HepG2 (cell line): ENCODE results near the gene AP1G1. TPM values are rescaled to one million over a fixed set of nuclear protein-coding genes. Genes with fewer than 3 reads are reported as not detected.

Source experiments
- DMAP1 ChIP-seq: IDR thresholded peaks from 2 replicates; pipeline ENCODE4 v1.6.1; 2016
- NCOA1 ChIP-seq: sonication (generic); formaldehyde crosslinking; IDR thresholded peaks from 2 replicates; pipeline ENCODE4 v1.9.0; 2021; ENCODE audit warnings: missing genetic modification reagents
- TP53 ChIP-seq: sonication (generic); formaldehyde crosslinking; conservative IDR thresholded peaks from 2 replicates; pipeline ENCODE4 v1.4.0; 2020; ENCODE audit warnings: missing genetic modification reagents
- ZNF12 ChIP-seq: sonication (generic); formaldehyde crosslinking; IDR thresholded peaks from 2 replicates; pipeline ENCODE4 v1.5.0; 2020; ENCODE audit warnings: missing genetic modification reagents
- ZNF136 ChIP-seq: sonication (generic); formaldehyde crosslinking; IDR thresholded peaks from 2 replicates; pipeline ENCODE4 v1.8.1; 2022; ENCODE audit warnings: low read depth, mild to moderate bottlenecking, moderate library complexity, missing genetic modification reagents
- ZNF441 ChIP-seq: sonication (generic); formaldehyde crosslinking; IDR thresholded peaks from 2 replicates; pipeline ENCODE4 v1.7.0; 2021; ENCODE audit warnings: missing genetic modification reagents, borderline replicate concordance
- ZNF543 ChIP-seq: sonication (generic); formaldehyde crosslinking; IDR thresholded peaks from 2 replicates; pipeline ENCODE4 v1.4.0; 2020; ENCODE audit warnings: mild to moderate bottlenecking, missing genetic modification reagents
- ZNF766 ChIP-seq: sonication (generic); formaldehyde crosslinking; IDR thresholded peaks from 2 replicates; pipeline ENCODE4 v1.5.0; 2020; ENCODE audit warnings: missing genetic modification reagents, borderline replicate concordance
- polyA plus RNA-seq, 8 experiments: library from polyadenylated mRNA; depleted of rRNA in 3 of 8; stranded (reverse) in 7 of 8; unstranded in 1 of 8; fragments of >200 nt; fragmentation: Illumina TruSeq in 4 of 8; extraction: Trizol in 4 of 8; gene quantifications; 2 replicates each; pipeline versions ENCODE4 v1.2.1 to v1.2.3, GENCODE V29; 2011 to 2016; ENCODE audit warnings: low read depth in 4 of 8, missing spikeins in 1 of 8, mixed read lengths in 1 of 8; ENCODE audit not compliant: insufficient read depth in 1 of 8
- total RNA-seq, 5 experiments: library from RNA; depleted of rRNA; stranded (reverse); fragments of >200 nt; fragmentation: Illumina TruSeq; extraction: Trizol; gene quantifications; 2 replicates each; pipeline ENCODE4 v1.2.3, GENCODE V29; 2016; ENCODE audit warnings: low read depth in 1 of 5
- TF ChIP-seq, protein P1 (sequence below): sonication (generic); formaldehyde crosslinking; IDR thresholded peaks from one replicate; pipeline ENCODE4 v1.5.1; 2020; ENCODE audit warnings: mild to moderate bottlenecking, missing genetic modification reagents; ENCODE audit errors: not compliant biosample characterization
- TF ChIP-seq, protein P2 (sequence below): sonication (generic); formaldehyde crosslinking; IDR thresholded peaks from 2 replicates; pipeline ENCODE4 v1.5.0; 2020; ENCODE audit warnings: missing genetic modification reagents
- TF ChIP-seq, protein P3 (sequence below): sonication (generic); formaldehyde crosslinking; IDR thresholded peaks from 2 replicates; pipeline ENCODE4 v1.8.1; 2023; ENCODE audit warnings: missing genetic modification reagents, inconsistent platforms, borderline replicate concordance
- TF ChIP-seq, protein P4 (sequence below): sonication (generic); formaldehyde crosslinking; IDR thresholded peaks from 2 replicates; pipeline ENCODE4 v1.9.0; 2021; ENCODE audit warnings: missing genetic modification reagents, borderline replicate concordance

Gene AP1G1
- total and polyA plus RNA-seq, 2 of the 13 experiments (the other 11 are each of a cell fraction or from before 2014, with no cell fraction given), result 62.2 to 66.2 TPM

DNA sequence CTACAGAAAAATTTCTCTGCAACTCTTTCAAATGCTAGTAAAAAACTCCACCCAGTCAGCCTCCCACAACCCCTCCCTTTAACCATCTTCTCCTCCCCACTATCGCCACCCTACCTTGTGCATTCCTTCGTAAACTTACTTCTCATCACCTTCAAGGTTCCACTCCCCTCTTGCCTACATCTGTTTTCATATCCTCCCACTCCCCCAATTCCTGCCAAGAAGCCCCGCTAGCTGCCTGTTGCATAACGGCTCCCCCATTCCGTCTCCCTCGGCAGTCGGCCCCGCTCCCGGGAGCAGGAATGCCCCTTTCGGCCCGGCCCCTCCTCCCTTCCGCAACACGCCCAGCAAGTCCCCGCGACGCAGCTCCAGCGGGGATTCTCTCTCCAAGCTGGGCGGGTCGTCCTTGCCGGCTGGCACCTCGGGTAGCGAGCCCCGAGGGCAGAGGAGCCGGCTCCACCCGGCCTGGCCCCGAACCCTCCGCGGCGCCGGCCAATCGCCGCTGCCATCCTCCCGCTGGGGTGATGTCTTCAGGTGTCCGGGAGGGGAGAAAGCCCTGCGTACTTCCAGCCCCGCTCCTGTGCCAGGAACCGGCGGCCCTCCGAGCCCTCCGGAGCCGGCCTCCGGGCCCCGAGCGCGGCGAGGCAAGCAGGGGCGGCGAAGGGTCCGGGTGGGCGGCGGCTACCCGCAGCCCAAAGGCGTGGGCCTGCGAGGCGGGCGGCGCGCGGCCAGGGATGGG, 85.7 kb downstream of the AP1G1 start (continued):
- TF ChIP-seq, protein P1, sequence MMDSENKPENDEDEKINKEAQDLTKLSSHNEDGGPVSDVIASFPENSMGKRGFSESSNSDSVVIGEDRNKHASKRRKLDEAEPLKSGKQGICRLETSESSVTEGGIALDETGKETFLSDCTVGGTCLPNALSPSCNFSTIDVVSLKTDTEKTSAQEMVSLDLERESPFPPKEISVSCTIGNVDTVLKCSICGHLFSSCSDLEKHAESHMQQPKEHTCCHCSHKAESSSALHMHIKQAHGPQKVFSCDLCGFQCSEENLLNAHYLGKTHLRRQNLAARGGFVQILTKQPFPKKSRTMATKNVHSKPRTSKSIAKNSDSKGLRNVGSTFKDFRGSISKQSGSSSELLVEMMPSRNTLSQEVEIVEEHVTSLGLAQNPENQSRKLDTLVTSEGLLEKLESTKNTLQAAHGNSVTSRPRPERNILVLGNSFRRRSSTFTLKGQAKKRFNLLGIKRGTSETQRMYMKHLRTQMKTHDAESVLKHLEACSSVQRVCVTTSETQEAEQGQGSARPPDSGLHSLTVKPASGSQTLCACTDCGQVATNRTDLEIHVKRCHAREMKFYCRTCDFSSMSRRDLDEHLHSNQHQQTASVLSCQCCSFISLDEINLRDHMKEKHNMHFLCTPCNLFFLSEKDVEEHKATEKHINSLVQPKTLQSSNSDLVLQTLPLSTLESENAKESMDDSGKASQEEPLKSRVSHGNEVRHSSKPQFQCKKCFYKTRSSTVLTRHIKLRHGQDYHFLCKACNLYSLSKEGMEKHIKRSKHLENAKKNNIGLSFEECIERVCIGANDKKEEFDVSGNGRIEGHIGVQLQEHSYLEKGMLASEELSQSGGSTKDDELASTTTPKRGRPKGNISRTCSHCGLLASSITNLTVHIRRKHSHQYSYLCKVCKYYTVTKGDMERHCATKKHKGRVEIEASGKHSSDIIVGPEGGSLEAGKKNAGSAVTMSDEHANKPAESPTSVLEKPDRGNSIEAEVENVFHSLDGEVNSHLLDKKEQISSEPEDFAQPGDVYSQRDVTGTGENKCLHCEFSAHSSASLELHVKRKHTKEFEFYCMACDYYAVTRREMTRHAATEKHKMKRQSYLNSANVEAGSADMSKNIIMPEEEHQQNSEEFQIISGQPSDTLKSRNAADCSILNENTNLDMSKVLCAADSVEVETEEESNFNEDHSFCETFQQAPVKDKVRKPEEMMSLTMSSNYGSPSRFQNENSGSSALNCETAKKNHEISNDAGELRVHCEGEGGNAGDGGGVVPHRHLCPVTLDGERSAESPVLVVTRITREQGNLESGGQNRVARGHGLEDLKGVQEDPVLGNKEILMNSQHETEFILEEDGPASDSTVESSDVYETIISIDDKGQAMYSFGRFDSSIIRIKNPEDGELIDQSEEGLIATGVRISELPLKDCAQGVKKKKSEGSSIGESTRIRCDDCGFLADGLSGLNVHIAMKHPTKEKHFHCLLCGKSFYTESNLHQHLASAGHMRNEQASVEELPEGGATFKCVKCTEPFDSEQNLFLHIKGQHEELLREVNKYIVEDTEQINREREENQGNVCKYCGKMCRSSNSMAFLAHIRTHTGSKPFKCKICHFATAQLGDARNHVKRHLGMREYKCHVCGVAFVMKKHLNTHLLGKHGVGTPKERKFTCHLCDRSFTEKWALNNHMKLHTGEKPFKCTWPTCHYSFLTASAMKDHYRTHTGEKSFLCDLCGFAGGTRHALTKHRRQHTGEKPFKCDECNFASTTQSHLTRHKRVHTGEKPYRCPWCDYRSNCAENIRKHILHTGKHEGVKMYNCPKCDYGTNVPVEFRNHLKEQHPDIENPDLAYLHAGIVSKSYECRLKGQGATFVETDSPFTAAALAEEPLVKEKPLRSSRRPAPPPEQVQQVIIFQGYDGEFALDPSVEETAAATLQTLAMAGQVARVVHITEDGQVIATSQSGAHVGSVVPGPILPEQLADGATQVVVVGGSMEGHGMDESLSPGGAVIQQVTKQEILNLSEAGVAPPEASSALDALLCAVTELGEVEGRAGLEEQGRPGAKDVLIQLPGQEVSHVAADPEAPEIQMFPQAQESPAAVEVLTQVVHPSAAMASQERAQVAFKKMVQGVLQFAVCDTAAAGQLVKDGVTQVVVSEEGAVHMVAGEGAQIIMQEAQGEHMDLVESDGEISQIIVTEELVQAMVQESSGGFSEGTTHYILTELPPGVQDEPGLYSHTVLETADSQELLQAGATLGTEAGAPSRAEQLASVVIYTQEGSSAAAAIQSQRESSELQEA (CRISPR knock-in tag), result peak; percentile 70
- peak; percentile 48; the same call in 1 of the 2 replicates for TF ChIP-seq ZNF441 (CRISPR knock-in tag)
- TF ChIP-seq ZNF12, result no peak
- no peak for TF ChIP-seq TP53 (CRISPR knock-in tag)
- peak; percentile 87; the same call in 1 of the 2 replicates for TF ChIP-seq DMAP1 (CRISPR knock-in tag)
- TF ChIP-seq ZNF766 (CRISPR knock-in tag), result no peak; the same call in 1 of the 2 replicates
- TF ChIP-seq ZNF136, result 0 out of 2 replicates have a peak, but pooled peaks have one; percentile 64
- peak; percentile 86; the same call in 1 of the 2 replicates for TF ChIP-seq ZNF543 (CRISPR knock-in tag)
- no peak; the same call in 1 of the 2 replicates for TF ChIP-seq NCOA1 (CRISPR knock-in tag)
- TF ChIP-seq, protein P2, sequence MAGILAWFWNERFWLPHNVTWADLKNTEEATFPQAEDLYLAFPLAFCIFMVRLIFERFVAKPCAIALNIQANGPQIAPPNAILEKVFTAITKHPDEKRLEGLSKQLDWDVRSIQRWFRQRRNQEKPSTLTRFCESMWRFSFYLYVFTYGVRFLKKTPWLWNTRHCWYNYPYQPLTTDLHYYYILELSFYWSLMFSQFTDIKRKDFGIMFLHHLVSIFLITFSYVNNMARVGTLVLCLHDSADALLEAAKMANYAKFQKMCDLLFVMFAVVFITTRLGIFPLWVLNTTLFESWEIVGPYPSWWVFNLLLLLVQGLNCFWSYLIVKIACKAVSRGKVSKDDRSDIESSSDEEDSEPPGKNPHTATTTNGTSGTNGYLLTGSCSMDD (CRISPR knock-in tag), result no peak
- TF ChIP-seq, protein P3, sequence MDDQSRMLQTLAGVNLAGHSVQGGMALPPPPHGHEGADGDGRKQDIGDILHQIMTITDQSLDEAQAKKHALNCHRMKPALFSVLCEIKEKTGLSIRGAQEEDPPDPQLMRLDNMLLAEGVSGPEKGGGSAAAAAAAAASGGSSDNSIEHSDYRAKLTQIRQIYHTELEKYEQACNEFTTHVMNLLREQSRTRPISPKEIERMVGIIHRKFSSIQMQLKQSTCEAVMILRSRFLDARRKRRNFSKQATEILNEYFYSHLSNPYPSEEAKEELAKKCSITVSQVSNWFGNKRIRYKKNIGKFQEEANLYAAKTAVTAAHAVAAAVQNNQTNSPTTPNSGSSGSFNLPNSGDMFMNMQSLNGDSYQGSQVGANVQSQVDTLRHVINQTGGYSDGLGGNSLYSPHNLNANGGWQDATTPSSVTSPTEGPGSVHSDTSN (CRISPR knock-in tag), result no peak
- TF ChIP-seq, protein P4, sequence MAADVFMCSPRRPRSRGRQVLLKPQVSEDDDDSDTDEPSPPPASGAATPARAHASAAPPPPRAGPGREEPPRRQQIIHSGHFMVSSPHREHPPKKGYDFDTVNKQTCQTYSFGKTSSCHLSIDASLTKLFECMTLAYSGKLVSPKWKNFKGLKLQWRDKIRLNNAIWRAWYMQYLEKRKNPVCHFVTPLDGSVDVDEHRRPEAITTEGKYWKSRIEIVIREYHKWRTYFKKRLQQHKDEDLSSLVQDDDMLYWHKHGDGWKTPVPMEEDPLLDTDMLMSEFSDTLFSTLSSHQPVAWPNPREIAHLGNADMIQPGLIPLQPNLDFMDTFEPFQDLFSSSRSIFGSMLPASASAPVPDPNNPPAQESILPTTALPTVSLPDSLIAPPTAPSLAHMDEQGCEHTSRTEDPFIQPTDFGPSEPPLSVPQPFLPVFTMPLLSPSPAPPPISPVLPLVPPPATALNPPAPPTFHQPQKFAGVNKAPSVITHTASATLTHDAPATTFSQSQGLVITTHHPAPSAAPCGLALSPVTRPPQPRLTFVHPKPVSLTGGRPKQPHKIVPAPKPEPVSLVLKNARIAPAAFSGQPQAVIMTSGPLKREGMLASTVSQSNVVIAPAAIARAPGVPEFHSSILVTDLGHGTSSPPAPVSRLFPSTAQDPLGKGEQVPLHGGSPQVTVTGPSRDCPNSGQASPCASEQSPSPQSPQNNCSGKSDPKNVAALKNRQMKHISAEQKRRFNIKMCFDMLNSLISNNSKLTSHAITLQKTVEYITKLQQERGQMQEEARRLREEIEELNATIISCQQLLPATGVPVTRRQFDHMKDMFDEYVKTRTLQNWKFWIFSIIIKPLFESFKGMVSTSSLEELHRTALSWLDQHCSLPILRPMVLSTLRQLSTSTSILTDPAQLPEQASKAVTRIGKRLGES (CRISPR knock-in tag), result 0 out of 2 replicates have a peak, but pooled peaks have one; percentile 9
